ENCODE measurements around the gene PLA2G12B.
"Not testable (repeated sequence)": the region's sequence is repeated elsewhere in the genome, so short reads cannot be mapped to it uniquely, and the experiment has no call there.

PLA2G12B gene

DNA sequence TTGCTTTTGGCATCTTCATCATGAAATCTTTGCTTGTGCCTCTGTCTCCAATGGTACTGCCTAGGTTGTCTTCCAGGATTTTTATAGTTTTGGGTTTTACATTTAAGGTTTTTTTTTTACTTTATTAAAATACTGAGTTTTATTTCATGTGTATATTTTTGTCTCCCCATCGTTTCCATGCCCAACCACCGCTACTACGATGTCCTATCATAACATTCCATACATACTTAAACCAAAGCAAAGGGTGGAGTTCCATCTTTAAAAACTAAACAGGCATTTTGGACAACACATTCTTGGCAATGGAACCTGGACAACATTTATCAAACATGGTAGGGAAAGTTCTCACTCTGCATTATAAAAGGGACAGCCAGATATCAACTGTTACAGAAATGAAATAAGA, 37.4 kb downstream of the PLA2G12B start:
- no CpG with 5 or more reads among the region's 3 CpGs for WGBS (ENCODE audit: insufficient coverage, insufficient read length)
- not testable (repeated sequence) for H3K27ac ChIP-seq (ENCODE audit: low read length); H3K4me1 ChIP-seq (ENCODE audit: control insufficient read depth, insufficient read depth, low read length); H3K36me3 ChIP-seq (ENCODE audit: control insufficient read depth, insufficient read depth, low read length); H3K9me3 ChIP-seq (ENCODE audit: control insufficient read depth, insufficient read depth, low read length); H3K4me3 ChIP-seq (ENCODE audit: low read length); H3K27me3 ChIP-seq (ENCODE audit: control insufficient read depth, insufficient read depth, low read length); DNase-seq (ENCODE audit: low read depth, low spot score)

DNA sequence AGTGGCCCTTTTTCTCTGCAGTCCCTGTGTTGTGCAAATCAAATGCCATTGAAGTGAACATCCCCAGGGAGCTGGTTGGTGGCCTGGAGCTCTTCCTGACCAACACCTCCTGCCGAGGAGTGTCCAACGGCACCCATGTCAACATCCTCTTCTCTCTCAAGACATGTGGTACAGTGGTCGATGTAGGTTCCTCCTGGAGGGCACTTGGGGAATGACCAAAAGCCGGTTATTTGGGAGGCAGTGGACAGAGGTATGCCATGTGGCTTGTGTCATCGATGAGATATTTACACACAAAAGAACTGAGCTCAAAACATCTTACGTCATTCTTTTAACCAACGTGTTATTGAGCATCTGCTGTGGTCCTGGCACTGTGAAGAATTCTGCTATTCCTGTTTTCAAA, 41.3 kb downstream of the PLA2G12B start:
- no peak overlapping the region for H3K27ac ChIP-seq (ENCODE audit: low read length)
- DNase-seq (ENCODE audit: low read depth, low spot score), result no peak

DNA sequence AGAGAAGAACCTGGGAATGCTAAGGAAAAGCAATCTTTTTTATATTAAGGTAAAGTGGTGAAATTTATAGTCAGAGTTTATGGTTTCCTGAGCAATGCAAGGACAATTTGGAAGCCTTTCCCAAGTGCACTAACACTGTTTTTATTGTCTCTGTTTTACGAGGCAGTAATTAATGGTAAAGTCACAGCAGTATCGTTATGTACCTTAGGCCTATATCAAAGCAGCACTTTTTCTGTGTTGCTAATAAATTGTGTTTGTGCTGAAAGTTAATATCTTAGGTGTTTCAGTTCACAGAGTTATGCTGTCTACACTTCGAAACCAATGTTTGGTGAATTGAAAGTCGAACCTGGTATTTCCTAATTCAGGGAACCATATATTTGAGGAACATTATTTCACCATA, 41.9 kb downstream of the PLA2G12B start:
- no CpG with 5 or more reads among the region's 4 CpGs for WGBS (ENCODE audit: insufficient coverage, insufficient read length)
- DNase-seq (ENCODE audit: low read depth, low spot score), result no peak
- Histone ChIP-seq H3K4me3 (ENCODE audit: low read length) (no peak overlapping the region), H3K4me1 (ENCODE audit: control insufficient read depth, insufficient read depth, low read length) (no peaks in the 10 kb centered on the region), H3K27ac (ENCODE audit: low read length) (no peak overlapping the region), H3K9me3 (ENCODE audit: control insufficient read depth, insufficient read depth, low read length) (no peaks in the 10 kb centered on the region), H3K36me3 (ENCODE audit: control insufficient read depth, insufficient read depth, low read length) (no peaks in the 10 kb centered on the region), H3K27me3 (ENCODE audit: control insufficient read depth, insufficient read depth, low read length) (no peaks in the 10 kb centered on the region)

More for the DNA sequence above, 41.3 kb downstream of the PLA2G12B start:
- H3K4me1 ChIP-seq (ENCODE audit: control insufficient read depth, insufficient read depth, low read length), result no peaks in the 10 kb centered on the region
- no peaks in the 10 kb centered on the region for H3K9me3 ChIP-seq (ENCODE audit: control insufficient read depth, insufficient read depth, low read length)
- H3K27me3 ChIP-seq (ENCODE audit: control insufficient read depth, insufficient read depth, low read length), result no peaks in the 10 kb centered on the region
- no CpG with 5 or more reads among the region's 7 CpGs for WGBS (ENCODE audit: insufficient coverage, insufficient read length)
- H3K4me3 ChIP-seq (ENCODE audit: low read length), result no peak overlapping the region
- H3K36me3 ChIP-seq (ENCODE audit: control insufficient read depth, insufficient read depth, low read length), result no peaks in the 10 kb centered on the region

DNA sequence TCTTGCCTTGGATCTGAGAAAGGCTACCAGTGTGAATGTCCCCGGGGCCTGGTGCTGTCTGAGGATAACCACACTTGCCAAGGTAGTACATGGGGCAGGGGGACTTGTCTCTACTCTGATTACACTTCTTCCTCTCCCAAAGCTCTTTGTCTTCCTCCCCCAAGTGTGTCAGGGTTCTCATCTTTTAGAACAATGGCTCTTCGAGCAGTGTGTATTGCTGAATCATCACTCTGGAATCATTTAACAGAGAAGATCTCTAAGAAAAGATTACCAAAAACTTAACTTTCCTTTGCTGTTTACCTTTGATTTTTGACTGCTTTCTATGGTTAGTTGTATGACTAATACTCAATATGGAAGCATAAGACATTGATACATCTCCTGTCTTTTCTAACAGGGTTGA, 42.8 kb downstream of the PLA2G12B start:
- no peaks in the 10 kb centered on the region; the same call in 1 of the 2 replicates for H3K36me3 ChIP-seq (ENCODE audit: control insufficient read depth, insufficient read depth, low read length)
- no peaks in the 10 kb centered on the region for H3K27me3 ChIP-seq (ENCODE audit: control insufficient read depth, insufficient read depth, low read length)
- no peaks in the 10 kb centered on the region for H3K4me1 ChIP-seq (ENCODE audit: control insufficient read depth, insufficient read depth, low read length)
- H3K4me3 ChIP-seq (ENCODE audit: low read length), result no peak overlapping the region
- no peak overlapping the region for H3K27ac ChIP-seq (ENCODE audit: low read length)
- DNase-seq (ENCODE audit: low read depth, low spot score), result no peak
- no peaks in the 10 kb centered on the region for H3K9me3 ChIP-seq (ENCODE audit: control insufficient read depth, insufficient read depth, low read length)
- WGBS (ENCODE audit: insufficient coverage, insufficient read length), result no CpG with 5 or more reads among the region's 2 CpGs

DNA sequence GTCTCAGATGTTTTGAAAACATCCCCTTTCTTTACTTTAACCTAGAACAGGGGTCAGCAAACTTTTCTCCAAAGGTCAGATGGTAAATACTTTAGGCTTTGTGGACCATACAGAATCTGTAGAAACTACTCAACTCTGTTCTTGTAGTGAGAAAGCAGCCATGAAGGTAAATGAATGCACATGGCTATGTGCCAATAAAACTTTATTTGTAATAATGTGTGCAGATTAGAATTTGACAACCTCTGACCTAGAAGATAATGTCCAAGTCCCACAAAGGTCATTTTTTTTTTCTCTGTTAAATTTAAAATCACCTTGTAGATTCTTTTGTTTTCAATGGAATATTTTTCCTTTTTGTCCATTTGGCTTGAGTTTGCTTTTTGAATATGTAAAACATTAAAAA, 43.9 kb downstream of the PLA2G12B start:
- H3K36me3 ChIP-seq (ENCODE audit: control insufficient read depth, insufficient read depth, low read length), result no peaks in the 10 kb centered on the region; the same call in 1 of the 2 replicates
- no peaks in the 10 kb centered on the region for H3K9me3 ChIP-seq (ENCODE audit: control insufficient read depth, insufficient read depth, low read length)
- no peak overlapping the region for H3K27ac ChIP-seq (ENCODE audit: low read length)
- H3K4me1 ChIP-seq (ENCODE audit: control insufficient read depth, insufficient read depth, low read length), result no peaks in the 10 kb centered on the region
- no peaks in the 10 kb centered on the region for H3K27me3 ChIP-seq (ENCODE audit: control insufficient read depth, insufficient read depth, low read length)
- no peak overlapping the region for H3K4me3 ChIP-seq (ENCODE audit: low read length)
- DNase-seq (ENCODE audit: low read depth, low spot score), result no peak

DNA sequence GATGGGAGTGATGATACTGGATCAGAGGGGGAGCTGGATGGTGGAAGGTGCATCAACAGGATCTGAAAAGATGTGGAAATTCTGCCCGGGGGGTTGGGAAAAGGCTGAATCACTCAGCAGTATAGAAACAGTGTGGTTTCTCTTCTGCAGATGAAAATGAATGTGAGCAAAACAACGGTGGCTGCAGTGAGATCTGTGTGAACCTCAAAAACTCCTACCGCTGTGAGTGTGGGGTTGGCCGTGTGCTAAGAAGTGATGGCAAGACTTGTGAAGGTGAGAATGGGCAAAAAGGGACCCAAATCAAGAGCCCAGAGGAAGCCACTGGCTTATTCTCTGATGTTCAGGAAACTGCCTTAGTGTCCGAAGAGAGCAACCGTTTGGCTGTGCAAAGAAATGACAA, 48.2 kb downstream of the PLA2G12B start:
- H3K27ac ChIP-seq (ENCODE audit: low read length), result no peak overlapping the region
- no peak overlapping the region for H3K4me3 ChIP-seq (ENCODE audit: low read length)
- H3K9me3 ChIP-seq (ENCODE audit: control insufficient read depth, insufficient read depth, low read length), result no peaks in the 10 kb centered on the region
- no peaks in the 10 kb centered on the region for H3K4me1 ChIP-seq (ENCODE audit: control insufficient read depth, insufficient read depth, low read length)
- WGBS (ENCODE audit: insufficient coverage, insufficient read length), result no CpG with 5 or more reads among the region's 6 CpGs
- DNase-seq (ENCODE audit: low read depth, low spot score), result no peak
- H3K27me3 ChIP-seq (ENCODE audit: control insufficient read depth, insufficient read depth, low read length), result no peaks in the 10 kb centered on the region
- H3K36me3 ChIP-seq (ENCODE audit: control insufficient read depth, insufficient read depth, low read length), result no peaks in the 10 kb centered on the region; the same call in 1 of the 2 replicates

DNA sequence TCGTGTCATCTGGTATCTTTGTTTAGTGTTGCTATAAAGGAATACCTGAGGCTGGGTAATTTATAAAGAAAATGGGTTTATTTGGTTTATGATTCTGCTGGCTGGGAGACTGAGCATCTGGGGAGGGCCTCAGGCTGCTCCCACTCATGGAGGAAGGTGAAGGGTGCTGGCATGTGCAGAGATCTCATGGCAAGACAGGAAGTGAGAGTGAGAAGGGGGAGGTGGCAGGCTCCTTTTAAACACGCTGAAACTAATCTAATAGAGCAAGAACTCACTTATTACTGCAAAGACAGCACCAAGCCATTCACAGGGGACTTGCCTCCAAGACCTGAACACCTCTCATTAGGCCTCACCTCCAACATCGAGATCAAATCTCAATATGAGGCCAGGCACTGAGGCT, 49.8 kb downstream of the PLA2G12B start:
- Histone ChIP-seq H3K36me3 (ENCODE audit: control insufficient read depth, insufficient read depth, low read length) (no peaks in the 10 kb centered on the region; the same call in 1 of the 2 replicates), H3K27me3 (ENCODE audit: control insufficient read depth, insufficient read depth, low read length) (no peaks in the 10 kb centered on the region), H3K4me3 (ENCODE audit: low read length) (no peak overlapping the region), H3K27ac (ENCODE audit: low read length) (no peak overlapping the region), H3K9me3 (ENCODE audit: control insufficient read depth, insufficient read depth, low read length) (no peaks in the 10 kb centered on the region), H3K4me1 (ENCODE audit: control insufficient read depth, insufficient read depth, low read length) (no peaks in the 10 kb centered on the region)
- no peak for DNase-seq (ENCODE audit: low read depth, low spot score)
- WGBS (ENCODE audit: insufficient coverage, insufficient read length), result no CpG with 5 or more reads among the region's 3 CpGs

DNA sequence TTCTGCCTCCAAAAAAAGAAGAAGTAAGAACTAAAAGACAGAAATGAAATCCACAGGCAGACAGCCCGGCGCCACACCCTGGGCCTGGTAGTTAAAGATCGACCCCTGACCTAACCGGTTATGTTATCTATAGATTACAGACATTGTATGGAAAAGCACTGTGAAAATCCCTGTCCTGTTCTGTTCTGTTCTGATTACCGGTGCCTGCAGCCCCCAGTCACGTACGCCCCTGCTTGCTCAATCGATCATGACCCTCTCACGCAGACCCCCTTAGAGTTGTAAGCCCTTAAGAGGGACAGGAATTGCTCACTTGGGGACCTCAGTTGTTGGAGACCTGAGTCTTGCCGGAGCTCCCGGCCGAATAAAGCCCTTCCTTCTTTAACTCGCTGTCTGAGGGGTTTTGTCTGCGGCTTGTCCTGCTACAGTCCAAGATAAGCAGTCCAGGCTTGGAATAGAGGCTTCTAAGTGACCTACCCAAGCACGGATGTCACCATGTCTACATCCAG, 50.6 kb downstream of the PLA2G12B start:
- H3K4me1 ChIP-seq (ENCODE audit: control insufficient read depth, insufficient read depth, low read length); H3K36me3 ChIP-seq (ENCODE audit: control insufficient read depth, insufficient read depth, low read length); DNase-seq (ENCODE audit: low read depth, low spot score); H3K4me3 ChIP-seq (ENCODE audit: low read length); H3K9me3 ChIP-seq (ENCODE audit: control insufficient read depth, insufficient read depth, low read length); H3K27ac ChIP-seq (ENCODE audit: low read length); H3K27me3 ChIP-seq (ENCODE audit: control insufficient read depth, insufficient read depth, low read length): not testable (repeated sequence)
- WGBS (ENCODE audit: insufficient coverage, insufficient read length), result no CpG with 5 or more reads among the region's 15 CpGs

DNA sequence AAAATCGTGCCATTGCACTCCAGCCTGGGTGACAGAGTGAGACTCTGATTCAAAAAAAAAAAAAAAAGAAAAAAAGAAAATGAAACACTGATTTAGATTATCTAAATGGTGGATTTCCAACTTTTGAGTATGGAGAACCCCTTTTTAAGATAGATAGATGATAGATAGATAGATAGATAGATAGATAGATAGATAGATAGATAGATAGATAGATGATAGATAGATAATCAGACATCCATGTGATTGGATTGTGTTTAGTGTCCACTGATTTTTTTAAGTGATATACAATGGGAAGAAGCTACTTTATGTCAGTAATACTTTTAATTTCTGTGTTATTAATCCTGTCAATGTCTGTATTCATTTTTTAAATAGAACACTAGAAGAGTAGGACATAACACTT, 55.1 kb downstream of the PLA2G12B start:
- DNase-seq (ENCODE audit: low read depth, low spot score), result no peak
- no CpG with 5 or more reads among the region's 1 CpG for WGBS (ENCODE audit: insufficient coverage, insufficient read length)
- Histone ChIP-seq H3K36me3 (ENCODE audit: control insufficient read depth, insufficient read depth, low read length) (no peaks in the 10 kb centered on the region), H3K27ac (ENCODE audit: low read length) (no peak overlapping the region), H3K27me3 (ENCODE audit: control insufficient read depth, insufficient read depth, low read length) (no peaks in the 10 kb centered on the region), H3K9me3 (ENCODE audit: control insufficient read depth, insufficient read depth, low read length) (no peaks in the 10 kb centered on the region), H3K4me1 (ENCODE audit: control insufficient read depth, insufficient read depth, low read length) (no peaks in the 10 kb centered on the region), H3K4me3 (ENCODE audit: low read length) (no peak overlapping the region)

DNA sequence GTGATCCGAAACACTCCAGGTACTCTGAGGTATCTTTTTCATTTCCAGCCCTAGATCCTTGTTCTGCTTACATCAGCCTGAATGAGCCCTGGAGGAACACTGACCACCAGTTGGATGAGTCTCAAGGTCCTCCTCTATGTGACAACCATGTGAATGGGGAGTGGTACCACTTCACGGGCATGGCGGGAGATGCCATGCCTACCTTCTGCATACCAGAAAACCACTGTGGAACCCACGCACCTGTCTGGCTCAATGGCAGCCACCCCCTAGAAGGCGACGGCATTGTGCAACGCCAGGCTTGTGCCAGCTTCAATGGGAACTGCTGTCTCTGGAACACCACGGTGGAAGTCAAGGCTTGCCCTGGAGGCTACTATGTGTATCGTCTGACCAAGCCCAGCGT, 56.0 kb downstream of the PLA2G12B start:
- Histone ChIP-seq H3K9me3 (ENCODE audit: control insufficient read depth, insufficient read depth, low read length) (no peaks in the 10 kb centered on the region), H3K4me1 (ENCODE audit: control insufficient read depth, insufficient read depth, low read length) (no peaks in the 10 kb centered on the region), H3K4me3 (ENCODE audit: low read length) (no peak overlapping the region), H3K27me3 (ENCODE audit: control insufficient read depth, insufficient read depth, low read length) (no peaks in the 10 kb centered on the region), H3K27ac (ENCODE audit: low read length) (no peak overlapping the region), H3K36me3 (ENCODE audit: control insufficient read depth, insufficient read depth, low read length) (no peaks in the 10 kb centered on the region)
- WGBS (ENCODE audit: insufficient coverage, insufficient read length), result no CpG with 5 or more reads among the region's 10 CpGs
- DNase-seq (ENCODE audit: low read depth, low spot score), result no peak

DNA sequence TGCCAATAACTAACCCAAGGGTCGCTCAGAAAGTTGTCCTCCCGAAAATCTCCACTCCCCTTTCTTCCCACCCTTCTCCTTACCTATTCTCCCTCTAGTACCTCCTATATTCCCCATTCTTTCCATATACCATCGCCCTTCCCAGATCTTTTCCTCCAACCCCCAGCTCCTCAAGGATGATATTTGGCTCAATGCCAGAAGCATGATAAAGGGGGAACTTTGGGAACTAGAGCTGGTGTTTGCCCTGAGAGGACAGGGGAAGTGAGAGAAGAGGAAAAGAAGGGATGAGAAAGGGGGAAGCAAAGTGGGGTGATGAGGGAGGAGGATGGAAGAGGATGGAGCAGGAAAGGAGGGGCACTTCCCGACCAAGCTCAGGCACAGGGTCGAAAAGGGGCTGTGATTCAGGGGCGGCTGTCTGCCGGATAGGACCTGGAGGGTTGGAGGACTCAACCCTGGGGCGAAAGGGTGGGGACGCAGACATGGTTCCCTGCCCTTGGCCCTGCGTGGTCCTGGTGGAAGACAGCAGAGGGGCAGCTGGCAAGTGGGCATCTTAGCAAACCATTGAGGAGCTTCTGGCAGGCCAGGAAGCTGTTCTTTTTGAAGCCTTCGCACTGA, 59.3 kb downstream of the PLA2G12B start:
- no peak overlapping the region for H3K4me3 ChIP-seq (ENCODE audit: low read length)
- 100% methylated on average over 1 of the region's 11 CpGs for WGBS (ENCODE audit: insufficient coverage, insufficient read length)
- no peaks in the 10 kb centered on the region for H3K27me3 ChIP-seq (ENCODE audit: control insufficient read depth, insufficient read depth, low read length)
- DNase-seq (ENCODE audit: low read depth, low spot score), result no peak
- H3K36me3 ChIP-seq (ENCODE audit: control insufficient read depth, insufficient read depth, low read length), result no peaks in the 10 kb centered on the region
- no peaks in the 10 kb centered on the region for H3K9me3 ChIP-seq (ENCODE audit: control insufficient read depth, insufficient read depth, low read length)
- no peaks in the 10 kb centered on the region for H3K4me1 ChIP-seq (ENCODE audit: control insufficient read depth, insufficient read depth, low read length)
- no peak overlapping the region for H3K27ac ChIP-seq (ENCODE audit: low read length)
